Panc1 (cell line): ENCODE results near the gene SNX24. TPM values are rescaled to one million over a fixed set of nuclear protein-coding genes. Genes with fewer than 3 reads are reported as not detected.

Source experiments
- ATAC-seq: fragments of 200-7000 bp; cut with Tn5 transposase; 2 replicates; pipeline ENCODE4 v1.9.1; 2020; ENCODE audit warnings: mild to moderate bottlenecking, moderate library complexity
- BruUV-seq: library from RNA; stranded (reverse); fragments of 400-500 nt; replicated peaks from 2 replicates; lab custom pipeline; 2021; lab: Mats Ljungman, UMichigan
- CTCF ChIA-PET: fragments of 300-600 bp; sonication (Branson Sonifier 250); formaldehyde crosslinking; loops from one replicate; lab custom pipeline; 2022; ENCODE audit warnings: antibody characterized with exemption; lab: Charles Lee
- POLR2A ChIA-PET: fragments of 300-600 bp; sonication (Branson Sonifier 250); formaldehyde crosslinking; loops from one replicate; lab custom pipeline; 2022; ENCODE audit warnings: antibody characterized with exemption; lab: Charles Lee
- DNase-seq: peaks from one replicate; pipeline ENCODE4 v3.0.0-alpha.2; 2010; ENCODE audit warnings: low read depth, low spot score
- H3K27ac ChIP-seq: 2 replicates; pipeline ENCODE4 v1.5.1; 2011; ENCODE audit warnings: mild to moderate bottlenecking, low read length, inconsistent platforms
- H3K27me3 ChIP-seq: fragments of 200-500 bp; sonication (Bioruptor generic); 2 replicates; pipeline ENCODE4 v1.6.0; 2014; ENCODE audit warnings: low read length, inconsistent platforms; ENCODE audit not compliant: control insufficient read depth, insufficient read depth
- H3K36me3 ChIP-seq: fragments of 200-500 bp; sonication (Bioruptor generic); 2 replicates; pipeline ENCODE4 v1.5.1; 2014; ENCODE audit warnings: inconsistent platforms, mild to moderate bottlenecking, low read length, moderate library complexity; ENCODE audit not compliant: control insufficient read depth, insufficient read depth
- H3K4me1 ChIP-seq: 2 replicates; pipeline ENCODE4 v1.5.1; 2011; ENCODE audit warnings: inconsistent platforms, mild to moderate bottlenecking, low read length, moderate library complexity; ENCODE audit not compliant: control insufficient read depth, insufficient read depth
- H3K4me3 ChIP-seq, 2 experiments: 2 replicates each; pipeline ENCODE4 v1.5.1; 2011 to 2012; ENCODE audit warnings: low read depth in 2 of 2, low read length in 2 of 2, mild to moderate bottlenecking in 2 of 2, inconsistent platforms in 1 of 2, moderate library complexity in 1 of 2
- H3K9me3 ChIP-seq: fragments of 200-500 bp; sonication (Bioruptor generic); 2 replicates; pipeline ENCODE4 v1.5.1; 2014; ENCODE audit warnings: low read depth, mild to moderate bottlenecking, inconsistent platforms, low read length, moderate library complexity; ENCODE audit not compliant: control insufficient read depth, insufficient read depth
- POLR2AphosphoS5 ChIP-seq: IDR thresholded peaks from 2 replicates; pipeline ENCODE4 v1.6.1; 2012; ENCODE audit warnings: mild to moderate bottlenecking, low read depth, low read length, moderate library complexity
- SIN3A ChIP-seq: IDR thresholded peaks from 2 replicates; pipeline ENCODE4 v1.6.1; 2012; ENCODE audit warnings: low read depth, mild to moderate bottlenecking, low read length, moderate library complexity, borderline replicate concordance; ENCODE audit not compliant: insufficient read depth
- TCF7L2 ChIP-seq: IDR thresholded peaks from 2 replicates; pipeline ENCODE4 v1.6.1; 2011; ENCODE audit warnings: mild to moderate bottlenecking, low read depth, low read length, inconsistent platforms
- in situ Hi-C: cut with HindIII; loops from 2 replicates; pipeline ENCODE4 v1.10.0; 2016; ENCODE audit warnings: low sequenced_read_pairs, low pct_unique_long_range_greater_than_20kb
- intact Hi-C: fragments of 100-400 bp; cut with micrococcal nuclease; formaldehyde crosslinking; loops from one replicate; pipeline ENCODE4 v1.10.0; 2022; ENCODE audit not compliant: unreplicated experiment
- total RNA-seq: library from RNA; stranded (reverse); gene quantifications from one replicate; pipeline ENCODE4 v1.2.1, GENCODE V29; 2021; ENCODE audit not compliant: unreplicated experiment
- TF ChIP-seq, protein P1 (sequence below): fragments of 450-650 bp; IDR thresholded peaks from 2 replicates; pipeline ENCODE4 v1.5.1; 2017; ENCODE audit warnings: mild to moderate bottlenecking
- TF ChIP-seq, protein P2 (sequence below), 2 experiments: IDR thresholded peaks; 2 replicates each; pipeline ENCODE4 v1.6.1; 2011 to 2012; ENCODE audit warnings: low read depth in 2 of 2, control low read depth in 1 of 2, low read length in 1 of 2, mild to moderate bottlenecking in 1 of 2, moderate library complexity in 1 of 2; ENCODE audit not compliant: insufficient read depth in 1 of 2

Gene SNX24
- total RNA-seq, 1 experiment from 2014 or later = 32.8 TPM

DNA sequence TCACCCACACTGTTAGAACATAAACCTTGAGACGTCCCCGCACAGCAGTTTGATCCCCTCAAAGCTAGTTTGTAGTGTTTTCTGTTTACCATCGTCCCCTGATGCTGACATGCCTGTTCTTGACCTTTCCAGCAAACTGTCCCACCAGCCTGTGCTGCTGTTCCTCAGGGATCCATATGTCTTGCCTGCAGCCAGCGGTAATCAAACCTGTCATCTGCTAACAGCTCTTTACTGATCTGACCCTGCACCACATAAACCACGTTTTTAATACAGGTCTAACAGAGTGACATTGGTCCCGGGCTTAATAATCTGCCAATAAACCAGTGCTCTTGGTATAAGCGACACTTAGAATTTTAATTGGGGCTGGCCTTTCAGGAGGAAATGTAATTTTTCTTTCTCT is 156.4 kb downstream of the SNX24 start:
- Histone ChIP-seq H3K9me3 (no peaks in the 10 kb centered on the region), H3K36me3 (no peaks in the 10 kb centered on the region; the same call in 1 of the 2 replicates), H3K27ac (no peak overlapping the region), H3K4me3 (no peak overlapping the region), H3K27me3 (no peaks in the 10 kb centered on the region), H3K4me1 (no peaks in the 10 kb centered on the region)
- intact Hi-C loops (loop anchor here (10.0 kb wide), 1 partner anchor 487 kb away; no protein-coding TSS in a partner anchor), in situ Hi-C loops (no loop called here)
- ATAC-seq = no peak
- no peak for DNase-seq
- BruUV-seq = no TSS peak
- POLR2A ChIA-PET = no interaction called here
- CTCF ChIA-PET = no interaction called here
- TF ChIP-seq, protein P1, sequence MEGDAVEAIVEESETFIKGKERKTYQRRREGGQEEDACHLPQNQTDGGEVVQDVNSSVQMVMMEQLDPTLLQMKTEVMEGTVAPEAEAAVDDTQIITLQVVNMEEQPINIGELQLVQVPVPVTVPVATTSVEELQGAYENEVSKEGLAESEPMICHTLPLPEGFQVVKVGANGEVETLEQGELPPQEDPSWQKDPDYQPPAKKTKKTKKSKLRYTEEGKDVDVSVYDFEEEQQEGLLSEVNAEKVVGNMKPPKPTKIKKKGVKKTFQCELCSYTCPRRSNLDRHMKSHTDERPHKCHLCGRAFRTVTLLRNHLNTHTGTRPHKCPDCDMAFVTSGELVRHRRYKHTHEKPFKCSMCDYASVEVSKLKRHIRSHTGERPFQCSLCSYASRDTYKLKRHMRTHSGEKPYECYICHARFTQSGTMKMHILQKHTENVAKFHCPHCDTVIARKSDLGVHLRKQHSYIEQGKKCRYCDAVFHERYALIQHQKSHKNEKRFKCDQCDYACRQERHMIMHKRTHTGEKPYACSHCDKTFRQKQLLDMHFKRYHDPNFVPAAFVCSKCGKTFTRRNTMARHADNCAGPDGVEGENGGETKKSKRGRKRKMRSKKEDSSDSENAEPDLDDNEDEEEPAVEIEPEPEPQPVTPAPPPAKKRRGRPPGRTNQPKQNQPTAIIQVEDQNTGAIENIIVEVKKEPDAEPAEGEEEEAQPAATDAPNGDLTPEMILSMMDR = no peak
- TF ChIP-seq POLR2AphosphoS5 = no peak
- TF ChIP-seq, protein P2, sequence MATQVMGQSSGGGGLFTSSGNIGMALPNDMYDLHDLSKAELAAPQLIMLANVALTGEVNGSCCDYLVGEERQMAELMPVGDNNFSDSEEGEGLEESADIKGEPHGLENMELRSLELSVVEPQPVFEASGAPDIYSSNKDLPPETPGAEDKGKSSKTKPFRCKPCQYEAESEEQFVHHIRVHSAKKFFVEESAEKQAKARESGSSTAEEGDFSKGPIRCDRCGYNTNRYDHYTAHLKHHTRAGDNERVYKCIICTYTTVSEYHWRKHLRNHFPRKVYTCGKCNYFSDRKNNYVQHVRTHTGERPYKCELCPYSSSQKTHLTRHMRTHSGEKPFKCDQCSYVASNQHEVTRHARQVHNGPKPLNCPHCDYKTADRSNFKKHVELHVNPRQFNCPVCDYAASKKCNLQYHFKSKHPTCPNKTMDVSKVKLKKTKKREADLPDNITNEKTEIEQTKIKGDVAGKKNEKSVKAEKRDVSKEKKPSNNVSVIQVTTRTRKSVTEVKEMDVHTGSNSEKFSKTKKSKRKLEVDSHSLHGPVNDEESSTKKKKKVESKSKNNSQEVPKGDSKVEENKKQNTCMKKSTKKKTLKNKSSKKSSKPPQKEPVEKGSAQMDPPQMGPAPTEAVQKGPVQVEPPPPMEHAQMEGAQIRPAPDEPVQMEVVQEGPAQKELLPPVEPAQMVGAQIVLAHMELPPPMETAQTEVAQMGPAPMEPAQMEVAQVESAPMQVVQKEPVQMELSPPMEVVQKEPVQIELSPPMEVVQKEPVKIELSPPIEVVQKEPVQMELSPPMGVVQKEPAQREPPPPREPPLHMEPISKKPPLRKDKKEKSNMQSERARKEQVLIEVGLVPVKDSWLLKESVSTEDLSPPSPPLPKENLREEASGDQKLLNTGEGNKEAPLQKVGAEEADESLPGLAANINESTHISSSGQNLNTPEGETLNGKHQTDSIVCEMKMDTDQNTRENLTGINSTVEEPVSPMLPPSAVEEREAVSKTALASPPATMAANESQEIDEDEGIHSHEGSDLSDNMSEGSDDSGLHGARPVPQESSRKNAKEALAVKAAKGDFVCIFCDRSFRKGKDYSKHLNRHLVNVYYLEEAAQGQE (IDR thresholded peaks at IDR 0.05; ENCODE audit: insufficient read depth in 1 of 2, low read depth in 2 of 2, low read length in 1 of 2) = no peak
- no peak for TF ChIP-seq SIN3A
- no peak for TF ChIP-seq TCF7L2

DNA sequence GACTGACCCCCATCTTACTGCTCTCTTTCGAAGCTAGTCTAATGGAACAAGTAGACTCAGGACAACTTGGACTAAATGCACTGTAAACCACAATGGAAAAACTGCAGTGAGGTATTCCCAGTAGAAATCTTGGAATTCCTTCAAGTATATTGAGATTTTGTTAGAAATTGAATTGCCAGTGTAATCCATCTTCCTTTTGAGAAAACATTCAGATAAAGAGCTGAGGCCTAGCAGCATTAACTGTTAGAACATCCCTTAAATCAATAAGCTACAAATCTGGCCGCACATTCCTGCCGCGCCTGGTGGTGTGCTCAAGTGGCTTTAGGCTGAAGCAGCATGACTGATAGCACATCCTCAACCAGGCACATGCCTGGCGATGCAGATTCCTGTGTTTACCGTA is 161.8 kb downstream of the SNX24 start:
- Histone ChIP-seq H3K27me3 (no peaks in the 10 kb centered on the region), H3K4me3 (no peak overlapping the region), H3K9me3 (no peaks in the 10 kb centered on the region), H3K36me3 (no peaks in the 10 kb centered on the region), H3K27ac (no peak overlapping the region), H3K4me1 (no peaks in the 10 kb centered on the region)
- intact Hi-C loops (loop anchor here (10.0 kb wide), 1 partner anchor 492 kb away; no protein-coding TSS in a partner anchor), in situ Hi-C loops (no loop called here)
- TF ChIP-seq POLR2AphosphoS5 (no peak), TCF7L2 (no peak), SIN3A (no peak)
- TF ChIP-seq, protein P2 (IDR thresholded peaks at IDR 0.05; ENCODE audit: insufficient read depth in 1 of 2, low read depth in 2 of 2, low read length in 1 of 2) = no peak
- TF ChIP-seq, protein P1 = no peak
- ATAC-seq = no peak
- ChIA-PET POLR2A (interaction anchor here (1.2 kb wide), 1 partner anchor 27 kb away, joined by 3 read pairs; no protein-coding TSS in a partner anchor), CTCF (no interaction called here)
- DNase-seq = no peak
- BruUV-seq = no TSS peak
